ENCODE results near the gene TMEM95. TPM values are rescaled to one million over a fixed set of nuclear protein-coding genes. Genes with fewer than 3 reads are reported as not detected.

The TMEM95 gene
- total and polyA plus RNA-seq, 2 of the 8 experiments (the other 6 are each of a cell fraction or from before 2014, with no cell fraction given), result not detected

- Histone ChIP-seq H4K8ac (ENCODE audit: extremely low read depth, insufficient read depth, low read length) (no peak overlapping the region; the same call in 1 of the 2 replicates), H3K9me3 (ENCODE audit: insufficient read depth in 2 of 2, low read depth in 1 of 2, low read length in 1 of 2) (no peaks in the 10 kb centered on the region), H3K18ac (ENCODE audit: extremely low read depth, low read length) (no peak overlapping the region), H3K56ac (replicated peaks; ENCODE audit: insufficient read length, low read depth, low read length) (no peak overlapping the region), H3K23ac (ENCODE audit: insufficient read length) (no peak overlapping the region), H3K27ac (ENCODE audit: low read depth, low read length) (no peak overlapping the region), H3K9ac (replicated peaks in 1 of 4; ENCODE audit: extremely low read depth in 1 of 4, low read depth in 3 of 4, low read length in 3 of 4) (no peak overlapping the region), H3K79me2 (ENCODE audit: control insufficient read depth in 1 of 2, insufficient read depth in 2 of 2, low read length in 2 of 2) (no peaks in the 10 kb centered on the region), H2BK5ac (ENCODE audit: low read depth, low read length) (no peak overlapping the region), H3K14ac (ENCODE audit: insufficient read length) (no peak overlapping the region), H2BK120ac (replicated peaks; ENCODE audit: low read depth, low read length) (no peak overlapping the region), H2BK20ac (ENCODE audit: low read length) (no peak overlapping the region), H3K79me1 (ENCODE audit: low read depth, low read length) (no peaks in the 10 kb centered on the region; the same call in 1 of the 2 replicates), H3K4me1 (replicated peaks in 1 of 4; ENCODE audit: control insufficient read depth in 3 of 4, insufficient read depth in 4 of 4, low read length in 3 of 4) (peaks cover 0 to 9% (median 3%) of the 10 kb centered on the region in 4 experiments; a peak in 6 of 7 replicates), H2AFZ (ENCODE audit: low read length) (no peak overlapping the region), H3K27me3 (replicated peaks in 1 of 4; ENCODE audit: control insufficient read depth in 3 of 4, extremely low read depth in 1 of 4, insufficient read depth in 3 of 4, low read length in 3 of 4) (no peaks in the 10 kb centered on the region), H3K23me2 (ENCODE audit: low read depth, low read length) (peaks cover 14% of the 10 kb centered on the region; the same call in 1 of the 2 replicates), H4K5ac (ENCODE audit: insufficient read length, low read depth, low read length) (no peak overlapping the region), H2AK5ac (ENCODE audit: low read depth, low read length) (no peak overlapping the region), H3K4me2 (ENCODE audit: insufficient read depth in 1 of 2, low read depth in 2 of 2, low read length in 2 of 2) (no peak overlapping the region), H2BK15ac (ENCODE audit: low read length) (no peak overlapping the region), H3K36me3 (ENCODE audit: control insufficient read depth in 2 of 4, insufficient read depth in 4 of 4, low read length in 3 of 4) (peaks cover 0 to 30% (median 10%) of the 10 kb centered on the region in 4 experiments; a peak in 5 of 8 replicates), H4K20me1 (replicated peaks in 1 of 2; ENCODE audit: control insufficient read depth in 1 of 2, insufficient read depth in 2 of 2, low read length in 2 of 2) (peaks cover 2 to 10% of the 10 kb centered on the region in 2 experiments), H3K4ac (replicated peaks; ENCODE audit: insufficient read length, low read depth, low read length) (no peak overlapping the region), H4K91ac (replicated peaks; ENCODE audit: insufficient read length, low read length) (no peak overlapping the region), H3K4me3 (ENCODE audit: extremely low read depth in 1 of 4, insufficient read depth in 2 of 4, low read depth in 3 of 4, low read length in 4 of 4) (no peak overlapping the region), H2BK12ac (ENCODE audit: low read depth, low read length) (no peak overlapping the region)
- ChIA-PET CTCF (ENCODE audit: partially characterized antibody) (interaction anchor here (1.1 to 2.8 kb wide), 4 partner anchors 31 to 223 kb away, joined by 3 to 8 read pairs (median 4); partner anchors contain the start of gene SENP3), POLR2A (ENCODE audit: partially characterized antibody) (interaction anchor here (1.3 to 1.9 kb wide), 3 partner anchors 8 to 94 kb away, joined by 4 to 8 read pairs (median 4); partner anchors contain the start of gene POLR2A)
- no peak for TF ChIP-seq PHF8 (conservative IDR thresholded peaks at IDR 0.05; ENCODE audit: low read depth, low read length)
- no peak for TF ChIP-seq POLR2AphosphoS5 (IDR thresholded peaks at IDR 0.05; ENCODE audit: low read depth, low read length)
- TF ChIP-seq CBX8 (IDR thresholded peaks at IDR 0.05; ENCODE audit: borderline replicate concordance, low read depth, low read length), result no peak
- no peak for TF ChIP-seq CTBP2 (IDR thresholded peaks at IDR 0.05; ENCODE audit: borderline replicate concordance, insufficient read depth, insufficient read length, low read length)
- no peak for TF ChIP-seq RFX5 (IDR thresholded peaks at IDR 0.05; ENCODE audit: borderline replicate concordance, low read depth, low read length)
- no peak for TF ChIP-seq POLR2A (IDR thresholded peaks at IDR 0.05; ENCODE audit: control extremely low read depth in 1 of 2, low read depth in 2 of 2, low read length in 2 of 2)
- no peak for FAIRE-seq
- DNase-seq (ENCODE audit: low read depth in 1 of 2, low spot score in 2 of 2), result no peak
- WGBS, 2 experiments (ENCODE audit: extremely low coverage in 1 of 2, insufficient coverage in 1 of 2, insufficient read length in 1 of 2, insufficient replicate concordance in 2 of 2, low coverage in 1 of 2, low lambda C conversion rate in 2 of 2, missing lambda C conversion rate in 1 of 2), result 86% methylated on average over 19 of the region's 19 CpGs; no CpG with 5 or more reads in 1 of the 2 experiments
These were observed 35.3 kb downstream of the TMEM95 start for GRCh38 chr17:7389924-7390910.

All from H1 (cell line).